Stomach (tissue), 4 donors: ENCODE measurements around the gene CLCN2.

ENCODE experiments used
- EP300 ChIP-seq: sonication (generic); formaldehyde crosslinking; IDR thresholded peaks from one replicate; pipeline ENCODE4 v1.6.1; 2017; ENCODE audit warnings: antibody characterized with exemption
- POLR2A ChIP-seq, 4 donors: fragments of 450-650 bp; IDR thresholded peaks; one replicate each; pipeline ENCODE4 v1.6.1; 2016; ENCODE audit warnings: antibody characterized with exemption in 4 of 4, control low read depth in 2 of 4, mild to moderate bottlenecking in 1 of 4, moderate library complexity in 1 of 4
- POLR2AphosphoS5 ChIP-seq, 3 donors: sonication (generic); formaldehyde crosslinking; IDR thresholded peaks; one replicate each; pipeline ENCODE4 v1.6.1; 2016; ENCODE audit warnings: antibody characterized with exemption in 3 of 3
- TF ChIP-seq, protein P1 (sequence below), 7 experiments: fragments of 450-650 bp in 4 of 7; fragments of 200-600 bp in 3 of 7; sonication (generic) in 3 of 7; IDR thresholded peaks; one replicate each; pipeline ENCODE4 v1.5.1; 2016 to 2019; ENCODE audit warnings: antibody characterized with exemption in 7 of 7, control low read depth in 2 of 7, mild to moderate bottlenecking in 1 of 7

DNA sequence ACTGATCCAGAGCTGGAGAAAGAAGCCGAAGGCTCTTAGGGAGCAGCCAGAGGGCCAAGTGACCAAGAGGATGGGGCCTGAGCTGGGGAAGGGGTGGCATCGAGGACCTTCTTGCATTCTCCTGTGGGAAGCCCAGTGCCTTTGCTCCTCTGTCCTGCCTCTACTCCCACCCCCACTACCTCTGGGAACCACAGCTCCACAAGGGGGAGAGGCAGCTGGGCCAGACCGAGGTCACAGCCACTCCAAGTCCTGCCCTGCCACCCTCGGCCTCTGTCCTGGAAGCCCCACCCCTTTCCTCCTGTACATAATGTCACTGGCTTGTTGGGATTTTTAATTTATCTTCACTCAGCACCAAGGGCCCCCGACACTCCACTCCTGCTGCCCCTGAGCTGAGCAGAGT lies 28.0 kb upstream of the CLCN2 start:
- TF ChIP-seq, protein P1, sequence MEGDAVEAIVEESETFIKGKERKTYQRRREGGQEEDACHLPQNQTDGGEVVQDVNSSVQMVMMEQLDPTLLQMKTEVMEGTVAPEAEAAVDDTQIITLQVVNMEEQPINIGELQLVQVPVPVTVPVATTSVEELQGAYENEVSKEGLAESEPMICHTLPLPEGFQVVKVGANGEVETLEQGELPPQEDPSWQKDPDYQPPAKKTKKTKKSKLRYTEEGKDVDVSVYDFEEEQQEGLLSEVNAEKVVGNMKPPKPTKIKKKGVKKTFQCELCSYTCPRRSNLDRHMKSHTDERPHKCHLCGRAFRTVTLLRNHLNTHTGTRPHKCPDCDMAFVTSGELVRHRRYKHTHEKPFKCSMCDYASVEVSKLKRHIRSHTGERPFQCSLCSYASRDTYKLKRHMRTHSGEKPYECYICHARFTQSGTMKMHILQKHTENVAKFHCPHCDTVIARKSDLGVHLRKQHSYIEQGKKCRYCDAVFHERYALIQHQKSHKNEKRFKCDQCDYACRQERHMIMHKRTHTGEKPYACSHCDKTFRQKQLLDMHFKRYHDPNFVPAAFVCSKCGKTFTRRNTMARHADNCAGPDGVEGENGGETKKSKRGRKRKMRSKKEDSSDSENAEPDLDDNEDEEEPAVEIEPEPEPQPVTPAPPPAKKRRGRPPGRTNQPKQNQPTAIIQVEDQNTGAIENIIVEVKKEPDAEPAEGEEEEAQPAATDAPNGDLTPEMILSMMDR (IDR thresholded peaks at IDR 0.05) = no peak
- TF ChIP-seq EP300 (no peak), POLR2A (IDR thresholded peaks at IDR 0.05) (no peak), POLR2AphosphoS5 (IDR thresholded peaks at IDR 0.05) (no peak)
